PC-9 (cell line): ENCODE data around the gene DNAJB7.

Experiments used
- CTCF ChIP-seq: fragments of 200-600 bp; sonication (generic); conservative IDR thresholded peaks from 2 replicates; pipeline ENCODE4 v1.6.1; 2017; ENCODE audit warnings: mixed run types, antibody characterized with exemption, mild to moderate bottlenecking, moderate library complexity
- EZH2 ChIP-seq: fragments of 200-600 bp; sonication (generic); IDR thresholded peaks from 2 replicates; pipeline ENCODE4 v1.8.0; 2017; ENCODE audit warnings: antibody characterized with exemption, low read depth

GRCh38 chr22:40856513-40857308, 5.2 kb downstream of the DNAJB7 start, which contains the start of the genes ST13 and XPNPEP3:
- TF ChIP-seq CTCF (peak; percentile 53), EZH2 (no peak)
